Mesendoderm (in vitro differentiated cells): ENCODE data around the gene TCP11L1. TPM values are rescaled to one million over a fixed set of nuclear protein-coding genes. Genes with fewer than 3 reads are reported as not detected.

Experiments
- small RNA-seq: library from polyadenylated mRNA; stranded (forward); fragments of <200 nt; extraction: miRNeasy Mini kit (QIAGEN cat#:217004); gene quantifications from one replicate; pipeline ENCODE3, GENCODE V24; 2013; ENCODE audit not compliant: insufficient read depth

TCP11L1 gene

Small RNAs within 50 kb of the gene (small RNA-seq; reads per million reads assigned to genes)
- gene RF00019 = not detected
